Esophagus muscularis mucosa (tissue), 4 donors: ENCODE data around the gene PREP. TPM values are rescaled to one million over a fixed set of nuclear protein-coding genes. Genes with fewer than 3 reads are reported as not detected.

Experiments
- DNase-seq: peaks from one replicate; pipeline ENCODE4 v3.0.0-alpha.2; 2017; ENCODE audit errors: extremely low spot score
- H3K27ac ChIP-seq, 4 donors: fragments of 200-600 bp; sonication (generic); replicated peaks in 1 of 4; 1 replicate in 3 of 4; 2 replicates in 1 of 4; pipeline ENCODE4 v1.5.1; 2016 to 2019; ENCODE audit warnings: mild to moderate bottlenecking in 1 of 4
- H3K27me3 ChIP-seq, 4 donors: fragments of 200-600 bp; sonication (generic); one replicate each; pipeline versions ENCODE4 v1.5.1 to v1.6.0; 2016 to 2019
- H3K36me3 ChIP-seq, 4 donors: fragments of 200-600 bp; sonication (generic); one replicate each; pipeline ENCODE4 v1.5.1; 2016 to 2019
- H3K4me1 ChIP-seq, 4 donors: fragments of 200-600 bp; sonication (generic); one replicate each; pipeline ENCODE4 v1.5.1; 2016 to 2019
- H3K4me3 ChIP-seq, 4 donors: fragments of 200-600 bp; sonication (generic); 1 replicate in 2 of 4; 2 replicates in 2 of 4; pipeline ENCODE4 v1.5.1; 2016 to 2019; ENCODE audit warnings: mild to moderate bottlenecking in 4 of 4, moderate library complexity in 1 of 4
- H3K9me3 ChIP-seq, 4 donors: fragments of 200-600 bp; sonication (generic); 1 replicate in 3 of 4; 2 replicates in 1 of 4; pipeline ENCODE4 v1.5.1; 2016 to 2019
- EP300 ChIP-seq: sonication (generic); formaldehyde crosslinking; IDR thresholded peaks from one replicate; pipeline ENCODE4 v1.6.1; 2017; ENCODE audit warnings: antibody characterized with exemption
- POLR2A ChIP-seq: fragments of 450-650 bp; IDR thresholded peaks from one replicate; pipeline ENCODE4 v1.6.1; 2017; ENCODE audit warnings: antibody characterized with exemption, moderate library complexity, mild to moderate bottlenecking, low read depth
- POLR2AphosphoS5 ChIP-seq, 2 donors: sonication (generic); formaldehyde crosslinking; IDR thresholded peaks; one replicate each; pipeline ENCODE4 v1.6.1; 2017; ENCODE audit warnings: antibody characterized with exemption in 2 of 2
- WGBS: methylation state at CpG from one replicate; pipeline ENCODE4 v1.1.5; 2018; 5-methylcytosine and 5-hydroxymethylcytosine counted together
- intact Hi-C: fragments of 100-400 bp; cut with DNase I; formaldehyde crosslinking; loops from one replicate; pipeline ENCODE4 v1.15.1; 2023
- total RNA-seq, 4 donors: library from RNA; depleted of rRNA; stranded (reverse); fragments of >200 nt; gene quantifications; one replicate each; pipeline versions ENCODE4 v1.1.0 to v1.2.1, GENCODE V29; 2016
- TF ChIP-seq, protein P1 (sequence below), 3 experiments: fragments of 200-600 bp in 2 of 3; fragments of 450-650 bp in 1 of 3; sonication (generic) in 2 of 3; IDR thresholded peaks; one replicate each; pipeline ENCODE4 v1.5.1; 2017 to 2019; ENCODE audit warnings: antibody characterized with exemption in 3 of 3, mild to moderate bottlenecking in 2 of 3, moderate library complexity in 1 of 3

Gene PREP
- total RNA-seq, 4 donors from 2014 or later, result 17.9 to 21.6 (median 19.0) TPM

DNA sequence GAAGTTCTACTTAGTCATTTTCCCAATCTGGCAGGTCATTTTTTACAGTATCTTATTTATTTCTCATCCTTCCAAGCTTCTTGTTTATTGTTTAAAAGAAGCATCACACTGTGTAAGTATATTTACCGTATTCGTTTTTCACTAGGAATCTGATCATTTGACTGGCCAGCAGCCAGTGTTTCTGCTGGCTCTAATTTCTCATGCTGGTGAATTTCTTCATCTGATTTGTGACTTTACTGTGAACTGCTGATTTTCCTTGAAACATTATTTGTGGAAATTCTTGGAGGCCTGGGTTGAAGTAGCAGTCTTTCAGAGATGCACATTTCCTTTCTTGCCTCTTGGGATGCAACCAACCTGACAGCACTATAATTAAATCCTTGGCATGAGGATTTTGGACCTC lies 65.9 kb downstream of the PREP start:
- Histone ChIP-seq H3K27me3 (no peaks in the 10 kb centered on the region), H3K4me3 (no peak overlapping the region), H3K36me3 (peaks cover 5 to 8% (median 8%) of the 10 kb centered on the region in 4 donors), H3K9me3 (no peaks in the 10 kb centered on the region), H3K4me1 (no peaks in the 10 kb centered on the region), H3K27ac (no peak overlapping the region)
- WGBS, result 75% methylated on average over 2 of the region's 2 CpGs
- TF ChIP-seq POLR2AphosphoS5 (IDR thresholded peaks at IDR 0.05) (no peak), EP300 (no peak), POLR2A (no peak)
- TF ChIP-seq, protein P1, sequence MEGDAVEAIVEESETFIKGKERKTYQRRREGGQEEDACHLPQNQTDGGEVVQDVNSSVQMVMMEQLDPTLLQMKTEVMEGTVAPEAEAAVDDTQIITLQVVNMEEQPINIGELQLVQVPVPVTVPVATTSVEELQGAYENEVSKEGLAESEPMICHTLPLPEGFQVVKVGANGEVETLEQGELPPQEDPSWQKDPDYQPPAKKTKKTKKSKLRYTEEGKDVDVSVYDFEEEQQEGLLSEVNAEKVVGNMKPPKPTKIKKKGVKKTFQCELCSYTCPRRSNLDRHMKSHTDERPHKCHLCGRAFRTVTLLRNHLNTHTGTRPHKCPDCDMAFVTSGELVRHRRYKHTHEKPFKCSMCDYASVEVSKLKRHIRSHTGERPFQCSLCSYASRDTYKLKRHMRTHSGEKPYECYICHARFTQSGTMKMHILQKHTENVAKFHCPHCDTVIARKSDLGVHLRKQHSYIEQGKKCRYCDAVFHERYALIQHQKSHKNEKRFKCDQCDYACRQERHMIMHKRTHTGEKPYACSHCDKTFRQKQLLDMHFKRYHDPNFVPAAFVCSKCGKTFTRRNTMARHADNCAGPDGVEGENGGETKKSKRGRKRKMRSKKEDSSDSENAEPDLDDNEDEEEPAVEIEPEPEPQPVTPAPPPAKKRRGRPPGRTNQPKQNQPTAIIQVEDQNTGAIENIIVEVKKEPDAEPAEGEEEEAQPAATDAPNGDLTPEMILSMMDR (IDR thresholded peaks at IDR 0.05), result no peak
- intact Hi-C loops, result no loop called here
- peak; percentile 26 for DNase-seq

DNA sequence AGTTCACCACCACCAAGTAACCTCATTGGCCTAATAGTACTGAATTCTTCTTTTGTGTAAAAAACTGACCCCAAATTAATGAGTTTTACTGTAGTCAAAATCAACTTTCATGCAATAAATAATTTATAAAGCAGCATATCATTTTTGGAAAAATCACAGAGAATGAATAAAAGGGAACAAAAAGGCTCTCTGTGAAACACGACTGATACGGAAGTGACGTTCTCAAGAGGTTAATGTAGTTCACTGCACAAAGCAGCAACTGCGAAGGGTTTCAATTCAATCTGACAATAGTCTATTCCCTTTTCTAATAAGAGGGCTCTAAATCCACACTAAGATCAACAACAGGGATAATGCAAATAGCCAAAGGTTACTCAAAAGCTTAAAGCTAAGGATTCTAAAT lies 70.3 kb downstream of the PREP start:
- no peaks in the 10 kb centered on the region for H3K27me3 ChIP-seq
- DNase-seq, result no peak
- 90% methylated on average over 4 of the region's 4 CpGs for WGBS
- no peak overlapping the region for H3K4me3 ChIP-seq
- no peaks in the 10 kb centered on the region for H3K9me3 ChIP-seq
- TF ChIP-seq EP300 (no peak), POLR2AphosphoS5 (IDR thresholded peaks at IDR 0.05) (no peak), POLR2A (no peak)
- TF ChIP-seq, protein P1 (IDR thresholded peaks at IDR 0.05), result no peak
- peaks cover 16 to 42% (median 33%) of the 10 kb centered on the region in 4 donors for H3K36me3 ChIP-seq
- no peak overlapping the region for H3K27ac ChIP-seq
- no peaks in the 10 kb centered on the region for H3K4me1 ChIP-seq
- intact Hi-C loops, result loop anchor here (2.0 kb wide), 1 partner anchor 60 kb away; no protein-coding TSS in a partner anchor

DNA sequence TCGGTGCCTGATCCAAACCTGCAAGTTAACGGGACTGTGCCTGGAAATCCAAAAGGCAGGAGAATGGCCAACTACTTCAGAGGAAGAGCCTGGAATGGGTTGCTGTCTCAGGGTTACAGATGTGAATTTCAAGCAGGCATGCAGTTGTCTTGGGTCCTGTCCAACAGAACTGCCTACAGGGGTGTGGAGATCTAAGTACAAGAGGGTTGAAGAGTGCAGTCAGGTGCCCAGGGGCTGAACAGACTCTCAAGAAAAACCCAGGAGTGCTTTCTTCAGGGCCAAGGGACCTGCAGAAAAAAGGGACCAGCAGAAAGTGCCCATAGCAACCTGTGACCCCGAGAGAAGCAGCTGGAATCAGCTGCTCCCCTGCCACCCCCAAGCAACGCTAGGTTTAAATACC lies 71.0 kb downstream of the PREP start:
- Histone ChIP-seq H3K4me1 (peaks cover 3 to 6% (median 4%) of the 10 kb centered on the region in 4 donors), H3K4me3 (no peak overlapping the region), H3K9me3 (no peaks in the 10 kb centered on the region), H3K27me3 (no peaks in the 10 kb centered on the region), H3K27ac (no peak overlapping the region), H3K36me3 (peaks cover 16 to 42% (median 34%) of the 10 kb centered on the region in 4 donors)
- WGBS, result 98% methylated on average over 4 of the region's 4 CpGs
- intact Hi-C loops, result loop anchor here (2.0 kb wide), 1 partner anchor 61 kb away; no protein-coding TSS in a partner anchor
- TF ChIP-seq POLR2A (no peak), POLR2AphosphoS5 (IDR thresholded peaks at IDR 0.05) (no peak), EP300 (no peak)
- TF ChIP-seq, protein P1 (IDR thresholded peaks at IDR 0.05), result no peak
- peak; percentile 29 for DNase-seq

DNA sequence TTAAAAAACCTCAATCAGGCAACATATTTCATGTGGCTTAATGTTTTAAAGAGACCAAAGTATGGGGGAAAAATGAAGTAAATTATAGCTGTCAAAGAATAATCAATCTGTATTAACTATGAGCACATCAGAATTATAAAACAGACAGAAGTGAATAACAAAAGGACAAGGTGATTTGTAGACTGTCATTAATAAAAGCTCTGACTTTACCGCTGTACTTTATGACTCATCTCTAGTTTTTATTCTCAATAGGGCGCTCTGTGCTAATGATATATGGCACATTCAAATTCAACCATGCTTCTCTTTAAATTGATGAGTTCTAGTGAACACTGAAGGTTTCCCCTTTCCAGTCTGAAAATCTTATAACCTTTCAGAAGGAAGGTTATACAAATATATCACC lies 72.0 kb downstream of the PREP start:
- Histone ChIP-seq H3K9me3 (no peaks in the 10 kb centered on the region), H3K27me3 (no peaks in the 10 kb centered on the region), H3K27ac (no peak overlapping the region), H3K36me3 (peaks cover 16 to 41% (median 34%) of the 10 kb centered on the region in 4 donors), H3K4me1 (peaks cover 10 to 14% (median 11%) of the 10 kb centered on the region in 4 donors), H3K4me3 (no peak overlapping the region)
- intact Hi-C loops, result no loop called here
- TF ChIP-seq, protein P1 (IDR thresholded peaks at IDR 0.05), result no peak
- TF ChIP-seq POLR2A (no peak), POLR2AphosphoS5 (IDR thresholded peaks at IDR 0.05) (no peak), EP300 (no peak)
- WGBS, result 94% methylated on average over 2 of the region's 2 CpGs
- DNase-seq, result no peak

DNA sequence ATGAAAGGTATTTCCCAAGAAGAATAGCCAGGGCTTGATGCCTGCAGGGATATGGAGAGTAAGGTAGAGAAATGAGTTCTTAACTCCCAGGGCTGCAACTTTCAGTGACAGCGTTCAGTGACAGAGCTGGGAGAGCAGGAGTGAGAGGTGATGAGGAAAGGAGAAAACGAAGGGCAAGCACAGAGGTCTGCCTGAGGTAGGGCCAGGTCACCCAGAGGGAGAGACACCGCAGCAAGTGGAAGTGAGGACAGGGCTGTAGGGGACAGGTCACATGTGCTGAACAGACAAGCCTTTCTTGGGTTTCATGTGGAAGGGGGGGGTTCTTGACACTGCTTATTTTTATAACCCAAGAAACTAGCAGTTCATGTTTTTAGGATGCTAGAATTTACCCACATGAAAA lies 72.5 kb downstream of the PREP start:
- Histone ChIP-seq H3K4me1 (peaks cover 10 to 14% (median 11%) of the 10 kb centered on the region in 4 donors), H3K4me3 (no peak overlapping the region), H3K9me3 (no peaks in the 10 kb centered on the region), H3K27ac (no peak overlapping the region), H3K36me3 (peaks cover 16 to 37% (median 34%) of the 10 kb centered on the region in 4 donors), H3K27me3 (no peaks in the 10 kb centered on the region)
- WGBS, result 89% methylated on average over 3 of the region's 3 CpGs
- intact Hi-C loops, result no loop called here
- TF ChIP-seq, protein P1 (IDR thresholded peaks at IDR 0.05), result no peak
- no peak for TF ChIP-seq POLR2A
- TF ChIP-seq EP300, result no peak
- no peak for TF ChIP-seq POLR2AphosphoS5 (IDR thresholded peaks at IDR 0.05)
- no peak for DNase-seq
